Smooth muscle cell (in vitro differentiated cells): Measurements from ENCODE around the gene CDA. TPM values are rescaled to one million over a fixed set of nuclear protein-coding genes. Genes with fewer than 3 reads are reported as not detected.

ENCODE experiments used
- DNase-seq: peaks from one replicate; lab custom pipeline; 2025; ENCODE audit not compliant: unreplicated experiment; lab: John Stamatoyannopoulos, UW
- H2AFZ ChIP-seq: fragments of 200-600 bp; sonication (generic); 2 replicates; pipeline ENCODE4 v1.6.0; 2016; ENCODE audit warnings: antibody characterized with exemption, low read depth, mild to moderate bottlenecking
- H3F3A ChIP-seq: fragments of 200-600 bp; sonication (generic); 2 replicates; pipeline ENCODE4 v1.6.0; 2017; ENCODE audit warnings: antibody characterized with exemption, low read depth
- H3K27ac ChIP-seq: fragments of 200-600 bp; sonication (generic); 2 replicates; pipeline ENCODE4 v1.5.1; 2016; ENCODE audit warnings: low read depth, mild to moderate bottlenecking
- H3K27me3 ChIP-seq: fragments of 200-600 bp; sonication (generic); 2 replicates; pipeline ENCODE4 v1.6.1; 2016; ENCODE audit warnings: low read depth, mild to moderate bottlenecking
- H3K36me3 ChIP-seq: fragments of 200-600 bp; sonication (generic); 2 replicates; pipeline ENCODE4 v1.5.1; 2016; ENCODE audit warnings: low read depth
- H3K4me1 ChIP-seq: fragments of 200-600 bp; sonication (generic); 2 replicates; pipeline ENCODE4 v1.5.1; 2016; ENCODE audit warnings: low read depth
- H3K4me2 ChIP-seq: fragments of 200-600 bp; sonication (generic); 2 replicates; pipeline ENCODE4 v1.6.0; 2016; ENCODE audit warnings: mild to moderate bottlenecking
- H3K4me3 ChIP-seq: fragments of 200-600 bp; sonication (generic); 2 replicates; pipeline ENCODE4 v1.5.1; 2016; ENCODE audit warnings: mild to moderate bottlenecking
- H3K79me2 ChIP-seq: fragments of 200-600 bp; sonication (generic); 2 replicates; pipeline ENCODE4 v1.6.0; 2016; ENCODE audit warnings: low read depth, mild to moderate bottlenecking
- H3K9ac ChIP-seq: fragments of 200-600 bp; sonication (generic); 2 replicates; pipeline ENCODE4 v1.6.0; 2016; ENCODE audit warnings: low read depth
- H3K9me3 ChIP-seq: fragments of 200-600 bp; sonication (generic); replicated peaks from 2 replicates; pipeline ENCODE4 v1.5.1; 2016; ENCODE audit warnings: low read depth
- H4K20me1 ChIP-seq: fragments of 200-600 bp; sonication (generic); 2 replicates; pipeline ENCODE4 v1.6.0; 2016; ENCODE audit warnings: low read depth
- WGBS: methylation state at CpG from one replicate; pipeline ENCODE4 v1.1.7; 2016; ENCODE audit warnings: low lambda C conversion rate; 5-methylcytosine and 5-hydroxymethylcytosine counted together
- polyA plus RNA-seq: library from polyadenylated mRNA; unstranded; fragments of >200 nt; fragmentation: Nextera tagmentation; extraction: Ambion mirVana; gene quantifications from 2 replicates; pipeline ENCODE4 v1.2.1, GENCODE V29; 2016
- total RNA-seq: library from RNA; depleted of rRNA; stranded (reverse); fragments of >200 nt; gene quantifications from 2 replicates; pipeline ENCODE4 v1.2.3, GENCODE V29; 2014
- TF ChIP-seq, protein P1 (sequence below): fragments of 200-600 bp; sonication (generic); IDR thresholded peaks from 2 replicates; pipeline ENCODE4 v1.5.1; 2017; ENCODE audit warnings: borderline replicate concordance, mild to moderate bottlenecking, antibody characterized with exemption; ENCODE audit not compliant: insufficient read depth, poor library complexity, severe bottlenecking

CDA gene
- total and polyA plus RNA-seq, 2 experiments from 2014 or later: 0.58 to 0.78 TPM

GRCh38 chr1:20634594-20635084 lies 45.7 kb downstream of the CDA start:
- H2AFZ ChIP-seq: peak overlapping the region; percentile 35
- H3K4me3 ChIP-seq: peak overlapping the region; percentile 93
- H3K9ac ChIP-seq: no peak overlapping the region
- no peaks in the 10 kb centered on the region for H3K79me2 ChIP-seq
- peaks cover 36% of the 10 kb centered on the region for H4K20me1 ChIP-seq
- H3K36me3 ChIP-seq: no peaks in the 10 kb centered on the region
- H3K4me1 ChIP-seq: no peaks in the 10 kb centered on the region
- peak overlapping the region; percentile 3 for H3K27ac ChIP-seq
- TF ChIP-seq, protein P1, sequence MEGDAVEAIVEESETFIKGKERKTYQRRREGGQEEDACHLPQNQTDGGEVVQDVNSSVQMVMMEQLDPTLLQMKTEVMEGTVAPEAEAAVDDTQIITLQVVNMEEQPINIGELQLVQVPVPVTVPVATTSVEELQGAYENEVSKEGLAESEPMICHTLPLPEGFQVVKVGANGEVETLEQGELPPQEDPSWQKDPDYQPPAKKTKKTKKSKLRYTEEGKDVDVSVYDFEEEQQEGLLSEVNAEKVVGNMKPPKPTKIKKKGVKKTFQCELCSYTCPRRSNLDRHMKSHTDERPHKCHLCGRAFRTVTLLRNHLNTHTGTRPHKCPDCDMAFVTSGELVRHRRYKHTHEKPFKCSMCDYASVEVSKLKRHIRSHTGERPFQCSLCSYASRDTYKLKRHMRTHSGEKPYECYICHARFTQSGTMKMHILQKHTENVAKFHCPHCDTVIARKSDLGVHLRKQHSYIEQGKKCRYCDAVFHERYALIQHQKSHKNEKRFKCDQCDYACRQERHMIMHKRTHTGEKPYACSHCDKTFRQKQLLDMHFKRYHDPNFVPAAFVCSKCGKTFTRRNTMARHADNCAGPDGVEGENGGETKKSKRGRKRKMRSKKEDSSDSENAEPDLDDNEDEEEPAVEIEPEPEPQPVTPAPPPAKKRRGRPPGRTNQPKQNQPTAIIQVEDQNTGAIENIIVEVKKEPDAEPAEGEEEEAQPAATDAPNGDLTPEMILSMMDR: no peak
- peaks cover 12% of the 10 kb centered on the region for H3F3A ChIP-seq
- no peaks in the 10 kb centered on the region for H3K27me3 ChIP-seq
- no peaks in the 10 kb centered on the region for H3K9me3 ChIP-seq
- DNase-seq: no peak
- WGBS: 5% methylated on average over 4 of the region's 4 CpGs
- H3K4me2 ChIP-seq: peak overlapping the region; percentile 90

GRCh38 chr1:20636785-20637347 lies 48.0 kb downstream of the CDA start:
- Histone ChIP-seq H4K20me1 (peaks cover 36% of the 10 kb centered on the region), H3K4me3 (no peak overlapping the region), H3K27me3 (no peaks in the 10 kb centered on the region), H3K9me3 (no peaks in the 10 kb centered on the region), H3K79me2 (no peaks in the 10 kb centered on the region), H2AFZ (no peak overlapping the region), H3K4me2 (no peak overlapping the region), H3K36me3 (no peaks in the 10 kb centered on the region), H3K9ac (no peak overlapping the region), H3K27ac (no peak overlapping the region), H3K4me1 (no peaks in the 10 kb centered on the region), H3F3A (peaks cover 10% of the 10 kb centered on the region)
- DNase-seq: no peak
- WGBS: 90% methylated on average over 8 of the region's 8 CpGs
- TF ChIP-seq, protein P1: no peak

DNA sequence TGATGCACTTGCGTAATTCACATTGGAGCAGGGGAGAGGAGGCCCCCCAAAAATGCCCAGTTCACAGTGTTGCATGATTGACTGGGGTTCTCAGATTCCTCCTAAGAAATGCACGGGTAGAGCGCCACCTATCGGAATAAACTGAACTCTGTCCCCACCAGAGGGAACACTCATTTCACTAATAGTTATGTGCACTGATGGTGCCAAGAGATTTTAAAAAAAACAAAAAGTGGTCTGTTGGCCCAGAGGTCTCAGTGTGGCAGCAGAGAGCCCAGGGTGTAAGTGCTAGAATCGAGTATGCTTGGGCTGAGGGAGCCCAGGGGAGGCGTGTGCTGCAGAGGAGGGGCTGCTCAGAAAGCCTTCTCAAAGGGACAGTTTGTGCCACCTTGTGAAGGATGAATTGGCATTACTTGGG lies 51.3 kb downstream of the CDA start:
- H3K4me1 ChIP-seq: no peaks in the 10 kb centered on the region
- no peaks in the 10 kb centered on the region for H3F3A ChIP-seq
- H3K79me2 ChIP-seq: no peaks in the 10 kb centered on the region
- H3K36me3 ChIP-seq: no peaks in the 10 kb centered on the region
- TF ChIP-seq, protein P1: peak; percentile 83
- WGBS: 26% methylated on average over 6 of the region's 6 CpGs
- H3K4me2 ChIP-seq: no peak overlapping the region
- H3K9me3 ChIP-seq: no peaks in the 10 kb centered on the region
- no peaks in the 10 kb centered on the region for H3K27me3 ChIP-seq
- H3K4me3 ChIP-seq: no peak overlapping the region
- H3K27ac ChIP-seq: no peak overlapping the region
- DNase-seq: no peak
- no peak overlapping the region for H3K9ac ChIP-seq
- no peak overlapping the region for H2AFZ ChIP-seq
- peaks cover 23% of the 10 kb centered on the region for H4K20me1 ChIP-seq

- no peak overlapping the region for H3K9ac ChIP-seq
- no peaks in the 10 kb centered on the region for H3K27me3 ChIP-seq
- no peak overlapping the region for H3K4me3 ChIP-seq
- no peaks in the 10 kb centered on the region for H3K9me3 ChIP-seq
- no peak overlapping the region for H2AFZ ChIP-seq
- DNase-seq: no peak
- 77% methylated on average over 10 of the region's 10 CpGs for WGBS
- no peak overlapping the region for H3K4me2 ChIP-seq
- no peaks in the 10 kb centered on the region for H3K36me3 ChIP-seq
- TF ChIP-seq, protein P1: no peak
- no peak overlapping the region for H3K27ac ChIP-seq
- H3K4me1 ChIP-seq: no peaks in the 10 kb centered on the region
- H3F3A ChIP-seq: no peaks in the 10 kb centered on the region
- H3K79me2 ChIP-seq: no peaks in the 10 kb centered on the region
- H4K20me1 ChIP-seq: peaks cover 7% of the 10 kb centered on the region
These were observed 53.1 kb downstream of the CDA start for GRCh38 chr1:20641975-20642374.
